22Rv1 (cell line): Measurements from ENCODE around the gene CPNE2.

Experiments
- CTCF ChIP-seq: fragments of 450-650 bp; IDR thresholded peaks from 2 replicates; pipeline ENCODE4 v1.5.1; 2017; ENCODE audit warnings: mild to moderate bottlenecking
- ZFX ChIP-seq: fragments of 450-650 bp; IDR thresholded peaks from 2 replicates; pipeline ENCODE4 v1.6.1; 2017; ENCODE audit warnings: antibody characterized with exemption, borderline replicate concordance

GRCh38 chr16:57133886-57134285 lies 41.5 kb downstream of the CPNE2 start:
- TF ChIP-seq CTCF (no peak), ZFX (no peak)
